A549 (cell line): ENCODE data around the gene DDX1. TPM values are rescaled to one million over a fixed set of nuclear protein-coding genes. Genes with fewer than 3 reads are reported as not detected.

ENCODE experiments used
- ATAC-seq, 2 experiments: fragments of 200-7000 bp in 1 of 2; fragments of >200 bp in 1 of 2; cut with Nextera tagmentation in 1 of 2; cut with Tn5 transposase in 1 of 2; 3 replicates each; pipeline versions ENCODE4 v1.8.0 to v1.9.1; 2018 to 2020; ENCODE audit warnings: mild to moderate bottlenecking in 1 of 2, moderate library complexity in 1 of 2
- CTCF ChIA-PET: fragments of 300-600 bp; sonication (Branson Sonifier 250); formaldehyde crosslinking; extraction: SDS; loops from one replicate; lab custom pipeline; 2021; ENCODE audit warnings: antibody characterized with exemption, inconsistent platforms; lab: Yijun Ruan, JAX
- POLR2A ChIA-PET: fragments of 350-600 bp; formaldehyde crosslinking; extraction: SDS; loops from one replicate; lab custom pipeline; 2021; ENCODE audit warnings: antibody characterized with exemption, inconsistent platforms; lab: Yijun Ruan, JAX
- DNase-seq, 2 experiments: peaks; one replicate each; pipeline versions ENCODE4 v3.0.0 to v3.0.0-alpha.2; 2011 to 2016; ENCODE audit warnings: low read depth in 1 of 2, low spot score in 1 of 2
- FAIRE-seq: peaks from 2 replicates; lab custom pipeline; 2011; peaks lifted over from hg19 to GRCh38; lab: Jason Lieb, UNC
- H3K27ac ChIP-seq, 2 experiments: fragments of >200 bp; sonication (Bioruptor Twin); formaldehyde crosslinking; 3 replicates each; pipeline ENCODE4 v1.5.1; 2016 to 2017
- H3K4me1 ChIP-seq: fragments of >200 bp; sonication (Bioruptor Twin); formaldehyde crosslinking; 3 replicates; pipeline ENCODE4 v1.6.1; 2016
- H3K4me2 ChIP-seq: fragments of >200 bp; sonication (Bioruptor Twin); formaldehyde crosslinking; 3 replicates; pipeline ENCODE4 v1.6.1; 2016
- H3K4me3 ChIP-seq: fragments of >200 bp; sonication (Bioruptor Twin); formaldehyde crosslinking; 3 replicates; pipeline ENCODE4 v1.5.1; 2016
- H3K9me3 ChIP-seq: fragments of >200 bp; sonication (Bioruptor Twin); formaldehyde crosslinking; 3 replicates; pipeline ENCODE4 v1.6.1; 2016
- ATOH8 ChIP-seq: fragments of 250-450 bp; sonication (Bioruptor Pico); IDR thresholded peaks from 2 replicates; pipeline ENCODE4 v1.5.0; 2020; ENCODE audit warnings: low read depth, mild to moderate bottlenecking, moderate library complexity
- E2F6 ChIP-seq: IDR thresholded peaks from 2 replicates; pipeline ENCODE4 v1.6.1; 2012; ENCODE audit warnings: low read depth, borderline replicate concordance
- EHF ChIP-seq: fragments of 250-450 bp; sonication (Bioruptor Pico); IDR thresholded peaks from 2 replicates; pipeline ENCODE4 v1.5.0; 2020; ENCODE audit warnings: mild to moderate bottlenecking
- FOSL2 ChIP-seq, 2 experiments: fragments of 450-650 bp in 1 of 2; fragments of >200 bp in 1 of 2; sonication (Bioruptor Twin) in 1 of 2; formaldehyde crosslinking; IDR thresholded peaks; 2 replicates each; pipeline versions ENCODE4 v1.5.0 to v1.6.1; 2016 to 2020; ENCODE audit warnings: mild to moderate bottlenecking in 1 of 2, moderate library complexity in 1 of 2
- FOXS1 ChIP-seq: fragments of 250-450 bp; sonication (Bioruptor Pico); IDR thresholded peaks from 2 replicates; pipeline ENCODE4 v1.5.0; 2020; ENCODE audit warnings: mild to moderate bottlenecking, moderate library complexity
- GATA3 ChIP-seq: IDR thresholded peaks from 2 replicates; pipeline ENCODE4 v1.6.1; 2012; ENCODE audit warnings: borderline replicate concordance
- HES2 ChIP-seq: fragments of >200 bp; sonication (Bioruptor Twin); formaldehyde crosslinking; IDR thresholded peaks from 2 replicates; pipeline ENCODE4 v1.6.1; 2016
- HMGXB4 ChIP-seq: fragments of 250-450 bp; sonication (Bioruptor Pico); IDR thresholded peaks from 2 replicates; pipeline ENCODE4 v1.5.0; 2021; ENCODE audit warnings: mild to moderate bottlenecking, moderate library complexity, borderline replicate concordance
- HOXB5 ChIP-seq: fragments of 250-450 bp; sonication (Bioruptor Pico); IDR thresholded peaks from 2 replicates; pipeline ENCODE4 v1.5.0; 2020; ENCODE audit warnings: mild to moderate bottlenecking, moderate library complexity
- JUN ChIP-seq, 2 experiments: fragments of >200 bp; sonication (Bioruptor Twin); formaldehyde crosslinking; IDR thresholded peaks; 2 replicates in 1 of 2; 3 replicates in 1 of 2; pipeline ENCODE4 v1.6.1; 2016 to 2017
- KDM1A ChIP-seq: fragments of 200-600 bp; sonication (generic); IDR thresholded peaks from 2 replicates; pipeline ENCODE4 v1.6.1; 2016; ENCODE audit warnings: low read depth, mild to moderate bottlenecking
- MAFK ChIP-seq: fragments of 450-650 bp; IDR thresholded peaks from 2 replicates; pipeline ENCODE4 v1.6.1; 2014; ENCODE audit not compliant: partially characterized antibody
- MAX ChIP-seq: IDR thresholded peaks from 2 replicates; pipeline ENCODE4 v1.6.1; 2012
- MAZ ChIP-seq: fragments of 150-350 bp; IDR thresholded peaks from 2 replicates; pipeline ENCODE4 v1.6.1; 2014; ENCODE audit warnings: antibody characterized with exemption, low read depth, low read length, borderline replicate concordance
- MYC ChIP-seq: IDR thresholded peaks from 2 replicates; pipeline ENCODE4 v1.6.1; 2012; ENCODE audit warnings: mild to moderate bottlenecking, inconsistent platforms, low read length, improper control_type of control experiment, borderline replicate concordance
- NR3C1 ChIP-seq: fragments of >200 bp; sonication (Bioruptor Twin); formaldehyde crosslinking; IDR thresholded peaks from 3 replicates; pipeline ENCODE4 v1.6.1; 2017
- PHF8 ChIP-seq: fragments of 200-600 bp; sonication (generic); IDR thresholded peaks from 2 replicates; pipeline ENCODE4 v1.6.1; 2016; ENCODE audit warnings: low read depth, mild to moderate bottlenecking, antibody characterized with exemption, moderate library complexity, borderline replicate concordance
- RAD21 ChIP-seq, 2 experiments: fragments of >200 bp in 1 of 2; sonication (Bioruptor Twin) in 1 of 2; formaldehyde crosslinking in 1 of 2; IDR thresholded peaks in 1 of 2; conservative IDR thresholded peaks in 1 of 2; 2 replicates in 1 of 2; 3 replicates in 1 of 2; pipeline ENCODE4 v1.6.1; 2012 to 2018; ENCODE audit warnings: inconsistent platforms in 1 of 2
- RCOR1 ChIP-seq: fragments of 150-350 bp; IDR thresholded peaks from 2 replicates; pipeline ENCODE4 v1.6.1; 2014; ENCODE audit warnings: antibody characterized with exemption, low read length, low read depth
- SREBF2 ChIP-seq: fragments of 450-650 bp; IDR thresholded peaks from 2 replicates; pipeline ENCODE4 v1.6.1; 2014; ENCODE audit warnings: mild to moderate bottlenecking, moderate library complexity
- TFCP2L1 ChIP-seq: fragments of 250-450 bp; sonication (Bioruptor Pico); IDR thresholded peaks from 2 replicates; pipeline ENCODE4 v1.5.0; 2021; ENCODE audit warnings: mild to moderate bottlenecking
- TP53 ChIP-seq: fragments of 250-450 bp; sonication (Bioruptor Pico); IDR thresholded peaks from 2 replicates; pipeline ENCODE4 v1.5.0; 2021; ENCODE audit warnings: mild to moderate bottlenecking, moderate library complexity
- USF2 ChIP-seq: fragments of 450-650 bp; IDR thresholded peaks from 2 replicates; pipeline ENCODE4 v1.6.1; 2014; ENCODE audit warnings: antibody characterized with exemption
- ZC3H11A ChIP-seq: fragments of 450-650 bp; IDR thresholded peaks from 2 replicates; pipeline ENCODE4 v1.6.1; 2014; ENCODE audit warnings: antibody characterized with exemption, mild to moderate bottlenecking
- ZFP36 ChIP-seq: fragments of 450-650 bp; IDR thresholded peaks from 2 replicates; pipeline ENCODE4 v1.6.1; 2014; ENCODE audit warnings: borderline replicate concordance; ENCODE audit not compliant: partially characterized antibody
- ZNF302 ChIP-seq: fragments of 250-450 bp; sonication (Bioruptor Pico); IDR thresholded peaks from 2 replicates; pipeline ENCODE4 v1.9.0; 2021; ENCODE audit warnings: inconsistent platforms, mild to moderate bottlenecking, moderate library complexity
- WGBS: methylation state at CpG from one replicate; pipeline ENCODE4 v1.1.6; 2017; ENCODE audit errors: missing lambda C conversion rate; 5-methylcytosine and 5-hydroxymethylcytosine counted together
- polyA plus RNA-seq, 4 experiments: library from polyadenylated mRNA; depleted of rRNA in 3 of 4; stranded (reverse); fragments of >200 nt; fragmentation: RNase III in 1 of 4; extraction: RNeasy Plus Mini Kit Qiagen cat#74134 plus additional on column Dnase treatment in 1 of 4; gene quantifications; 2 replicates in 3 of 4; 3 replicates in 1 of 4; pipeline ENCODE4 v1.2.3, GENCODE V29; 2011 to 2017

The DDX1 gene
- polyA plus RNA-seq, 2 of the 4 experiments (the other 2 are of a cell fraction), result 157 to 214 TPM

GRCh38 chr2:15646661-15647060 lies 55.0 kb downstream of the DDX1 start:
- ATAC-seq, result no peak
- no peak overlapping the region for H3K27ac ChIP-seq
- CTCF ChIA-PET, result no interaction called here
- no peak overlapping the region for H3K4me2 ChIP-seq
- no peak for DNase-seq
- FAIRE-seq, result no peak
- no peaks in the 10 kb centered on the region for H3K9me3 ChIP-seq
- 61% methylated on average over 6 of the region's 6 CpGs for WGBS
- no peak overlapping the region for H3K4me3 ChIP-seq
- TF ChIP-seq E2F6 (no peak), ZNF302 (CRISPR knock-in tag) (no peak), TP53 (CRISPR knock-in tag) (no peak), MAFK (no peak), JUN (IDR thresholded peaks at IDR 0.05) (no peak), ZC3H11A (no peak), NR3C1 (no peak), HES2 (no peak), ATOH8 (CRISPR knock-in tag) (no peak), GATA3 (no peak)
- H3K4me1 ChIP-seq, result no peaks in the 10 kb centered on the region
- POLR2A ChIA-PET, result no interaction called here

- TF ChIP-seq TFCP2L1 (CRISPR knock-in tag) (no peak), RCOR1 (no peak)
- ChIA-PET CTCF (interaction anchor here (1.0 to 1.6 kb wide), 4 partner anchors 11 to 21 kb away, joined by 3 to 4 read pairs (median 3); no protein-coding TSS in a partner anchor), POLR2A (no interaction called here)
- no peak for ATAC-seq
- 77% methylated on average over 18 of the region's 18 CpGs for WGBS
- Histone ChIP-seq H3K4me2 (no peak overlapping the region), H3K27ac (no peak overlapping the region), H3K9me3 (no peaks in the 10 kb centered on the region), H3K4me1 (no peaks in the 10 kb centered on the region), H3K4me3 (no peak overlapping the region)
- no peak for DNase-seq
- no peak for FAIRE-seq
These were observed 56.2 kb downstream of the DDX1 start for GRCh38 chr2:15647622-15648590.

- CTCF ChIA-PET, result interaction anchor here (1.4 to 1.6 kb wide), 3 partner anchors 14 to 20 kb away, joined by 3 read pairs; no protein-coding TSS in a partner anchor
- no peak for TF ChIP-seq USF2
- TF ChIP-seq PHF8, result no peak
- no peak for TF ChIP-seq RAD21 (conservative IDR thresholded peaks at IDR 0.05 in 1 of 2, IDR thresholded peaks at IDR 0.05 in 1 of 2)
- TF ChIP-seq TP53 (CRISPR knock-in tag), result no peak
- no peak for TF ChIP-seq FOSL2 (IDR thresholded peaks at IDR 0.05)
- no peak for TF ChIP-seq FOSL2 (CRISPR knock-in tag; IDR thresholded peaks at IDR 0.05)
- TF ChIP-seq KDM1A, result no peak
- no peak for TF ChIP-seq HOXB5 (CRISPR knock-in tag)
- TF ChIP-seq RCOR1, result no peak
- TF ChIP-seq MAZ, result no peak
- TF ChIP-seq FOXS1 (CRISPR knock-in tag), result no peak
- no peak for TF ChIP-seq HMGXB4
- TF ChIP-seq MYC, result no peak
- no peak for TF ChIP-seq SREBF2
- no peak for TF ChIP-seq ZFP36
- no peak for TF ChIP-seq EHF (CRISPR knock-in tag)
- no peak for TF ChIP-seq MAX
These were observed 57.2 kb downstream of the DDX1 start for GRCh38 chr2:15648593-15649525.

More at GRCh38 chr2:15648593-15649525, 57.2 kb downstream of the DDX1 start:
- Histone ChIP-seq H3K27ac (no peak overlapping the region), H3K4me3 (no peak overlapping the region), H3K9me3 (no peaks in the 10 kb centered on the region), H3K4me2 (no peak overlapping the region), H3K4me1 (no peaks in the 10 kb centered on the region)
- DNase-seq, result no peak
- no peak for FAIRE-seq
- POLR2A ChIA-PET, result no interaction called here
- ATAC-seq, result no peak
- WGBS, result 48% methylated on average over 10 of the region's 10 CpGs
